HG03280 (cell line): ENCODE results near the gene ADARB1.

Experiments
- ATAC-seq: cut with Tn5 transposase; IDR thresholded peaks from one replicate; pipeline ENCODE4 v1.9.1; 2021; ENCODE audit warnings: mild to moderate bottlenecking, moderate library complexity; ENCODE audit not compliant: unreplicated experiment

Gene ADARB1

DNA sequence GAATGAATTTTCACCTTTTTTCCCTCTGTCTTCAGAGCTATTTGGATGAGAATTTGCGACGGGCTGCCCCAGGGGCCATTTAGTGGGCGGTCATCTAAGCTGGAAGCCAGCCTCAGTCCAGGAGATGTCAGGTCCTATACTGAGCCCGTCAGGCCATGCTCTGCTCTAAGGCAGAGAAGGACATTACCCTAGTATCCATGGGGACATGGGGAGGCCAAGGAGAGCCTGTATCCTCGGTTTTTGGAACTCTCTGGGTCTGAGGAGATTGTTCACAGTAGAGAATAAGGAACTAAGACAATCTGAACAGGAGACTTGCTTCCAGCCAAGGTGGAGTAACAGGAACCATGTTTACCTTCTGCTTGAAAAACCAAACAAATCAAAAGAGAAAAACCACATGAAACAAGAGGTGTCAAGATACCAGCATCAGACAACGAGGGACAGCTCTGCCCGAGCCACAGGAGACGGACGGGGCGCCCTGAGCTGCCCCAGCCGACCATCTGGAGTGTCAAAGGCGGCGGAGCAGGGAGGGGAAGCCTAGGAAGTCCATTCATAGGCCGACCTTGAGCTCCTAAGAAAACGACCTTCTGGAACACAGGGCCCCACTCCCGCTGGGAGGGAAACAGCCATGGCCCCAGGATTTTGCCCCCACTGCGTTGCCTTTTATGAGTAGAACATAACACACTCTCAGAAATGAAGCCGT is 20.0 kb upstream of the ADARB1 start:
- ATAC-seq = no peak

- ATAC-seq = no peak
Measured at GRCh38 chr21:45054927-45055612, 19.3 kb upstream of the ADARB1 start.

DNA sequence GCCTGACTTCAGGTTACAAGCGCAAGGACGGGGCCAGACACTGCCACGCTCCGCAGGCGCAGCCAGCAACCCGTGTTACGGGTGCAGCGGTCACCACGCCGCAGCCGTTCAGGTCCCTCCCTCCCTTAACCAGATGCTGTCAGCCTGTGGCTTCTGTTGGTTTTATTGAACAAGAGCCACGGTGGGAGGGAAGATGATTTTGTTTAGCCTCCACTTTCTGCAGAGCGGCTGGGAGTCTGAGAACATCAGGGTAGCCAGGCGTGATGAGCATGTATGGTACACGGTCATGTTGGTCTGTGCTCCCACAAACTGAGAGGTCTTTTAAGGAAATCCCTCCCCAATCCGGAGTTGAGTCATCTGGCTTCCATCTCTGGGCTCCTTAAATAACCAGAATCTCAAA is 18.5 kb upstream of the ADARB1 start:
- no peak for ATAC-seq

GRCh38 chr21:45056296-45056904 is 18.0 kb upstream of the ADARB1 start:
- no peak for ATAC-seq

DNA sequence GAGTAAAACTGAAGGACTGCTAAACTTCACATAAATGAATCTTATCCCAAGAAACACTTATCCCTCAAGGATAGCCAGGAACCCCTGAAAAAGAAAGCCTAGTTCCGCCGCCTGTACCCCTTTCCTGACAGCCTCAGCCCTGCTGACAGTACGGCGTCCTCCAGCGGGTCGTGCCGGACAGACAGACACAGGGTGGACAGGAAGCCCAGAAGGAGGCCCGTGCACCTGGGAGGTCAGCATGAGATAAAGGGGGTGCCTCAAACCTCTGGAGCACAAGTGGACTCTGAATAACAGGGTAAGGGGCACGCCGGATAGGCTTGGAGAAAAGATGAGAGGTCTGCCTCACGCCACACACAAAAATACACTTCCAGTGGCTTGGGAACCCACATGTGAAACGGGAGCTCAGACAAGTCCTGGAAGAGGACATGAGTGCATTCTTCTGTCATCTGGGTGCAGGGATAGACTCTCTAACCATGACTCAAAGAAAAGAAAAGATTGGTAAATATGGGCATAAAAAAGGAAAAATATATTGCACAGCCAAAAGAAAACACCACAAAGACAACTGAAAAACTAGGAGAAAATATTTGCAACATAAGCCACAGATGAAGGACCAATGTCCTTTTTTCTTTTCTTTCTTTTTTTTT is 17.3 kb upstream of the ADARB1 start:
- ATAC-seq = no peak

DNA sequence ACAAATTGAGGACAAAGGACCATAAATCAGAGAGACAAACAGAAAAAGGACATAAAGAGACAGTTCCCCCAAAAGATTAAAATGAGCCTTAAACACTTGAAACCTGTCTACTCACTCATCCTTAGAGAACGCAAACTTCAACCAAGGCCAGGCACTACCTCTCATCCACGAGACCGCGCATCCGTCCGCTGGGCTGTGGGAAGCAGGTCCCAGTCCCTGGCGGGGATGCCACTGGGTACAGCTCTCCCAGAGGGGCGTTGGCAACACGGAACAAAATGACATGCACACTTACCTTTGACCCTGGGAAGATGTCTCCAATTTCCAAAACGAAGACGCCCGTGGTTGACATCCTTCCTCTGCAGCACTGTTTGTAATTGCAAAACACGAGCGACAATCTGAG is 16.5 kb upstream of the ADARB1 start:
- no peak for ATAC-seq

GRCh38 chr21:45059121-45059520 is 15.3 kb upstream of the ADARB1 start:
- no peak for ATAC-seq

DNA sequence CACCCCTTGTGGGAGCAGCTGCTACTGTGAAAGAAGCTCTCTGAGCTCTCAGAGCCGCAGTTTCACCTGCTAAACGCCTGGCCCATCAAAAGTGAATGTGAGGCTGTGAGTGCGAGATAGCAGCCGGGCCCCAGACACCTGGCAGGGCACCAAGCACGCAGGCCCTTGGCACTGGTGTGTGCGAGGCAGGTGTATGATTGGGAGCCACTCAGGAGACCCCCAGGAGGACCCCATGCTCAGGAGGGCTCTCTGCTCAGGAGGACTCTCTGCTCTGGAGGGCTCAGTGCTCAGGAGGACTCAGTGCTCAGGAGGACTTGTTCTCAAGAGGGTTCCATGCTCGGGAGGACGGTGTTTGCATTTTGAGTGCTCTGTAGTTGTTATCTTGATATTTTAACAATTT is 14.3 kb upstream of the ADARB1 start:
- ATAC-seq = no peak

- ATAC-seq = no peak
Measured at GRCh38 chr21:45060675-45061311, 13.6 kb upstream of the ADARB1 start.

DNA sequence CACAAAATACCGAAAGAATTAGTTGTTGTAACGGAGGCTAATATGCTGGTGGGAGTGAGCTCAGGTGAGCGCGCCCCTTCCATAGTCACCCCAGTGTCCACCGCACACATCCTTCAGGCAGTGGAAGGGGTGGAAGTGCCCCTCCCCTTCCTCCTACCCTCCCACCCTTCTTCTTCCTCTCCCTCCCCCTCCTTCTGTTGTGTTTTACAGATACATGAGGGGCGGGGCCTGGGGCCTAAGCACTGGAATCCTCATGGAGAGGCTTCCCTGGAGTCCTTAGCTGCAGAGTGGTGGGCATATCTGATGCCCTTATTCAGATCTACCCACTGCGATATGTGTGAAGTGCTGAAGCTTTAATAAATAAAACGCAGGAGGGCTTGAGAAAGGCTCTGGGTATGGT is 10.3 kb upstream of the ADARB1 start:
- ATAC-seq = no peak

GRCh38 chr21:45064618-45065399 is 9.6 kb upstream of the ADARB1 start:
- no peak for ATAC-seq

GRCh38 chr21:45067462-45068285 is 6.7 kb upstream of the ADARB1 start:
- no peak for ATAC-seq

- no peak for ATAC-seq
Measured at GRCh38 chr21:45069085-45069484, 5.3 kb upstream of the ADARB1 start.

DNA sequence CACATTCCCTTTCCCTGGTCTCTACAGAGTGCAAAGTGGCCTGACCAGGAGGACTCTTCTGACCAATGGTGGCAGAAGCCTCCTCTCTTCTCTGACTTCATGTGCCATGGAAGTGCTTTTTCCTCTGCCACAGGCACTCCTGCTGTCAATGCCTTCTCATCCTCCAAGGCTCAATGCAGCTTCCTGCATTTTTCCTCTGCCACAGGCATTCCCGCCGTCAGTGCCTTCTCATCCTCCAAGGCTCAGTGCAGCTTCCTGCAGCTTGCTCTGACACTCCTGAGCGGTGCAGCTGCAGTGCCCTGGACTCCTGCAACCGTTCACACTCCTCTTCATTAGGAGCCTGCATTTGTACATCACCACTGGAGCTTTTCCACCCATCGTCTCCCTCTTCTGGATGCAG is 4.7 kb upstream of the ADARB1 start:
- ATAC-seq = no peak

DNA sequence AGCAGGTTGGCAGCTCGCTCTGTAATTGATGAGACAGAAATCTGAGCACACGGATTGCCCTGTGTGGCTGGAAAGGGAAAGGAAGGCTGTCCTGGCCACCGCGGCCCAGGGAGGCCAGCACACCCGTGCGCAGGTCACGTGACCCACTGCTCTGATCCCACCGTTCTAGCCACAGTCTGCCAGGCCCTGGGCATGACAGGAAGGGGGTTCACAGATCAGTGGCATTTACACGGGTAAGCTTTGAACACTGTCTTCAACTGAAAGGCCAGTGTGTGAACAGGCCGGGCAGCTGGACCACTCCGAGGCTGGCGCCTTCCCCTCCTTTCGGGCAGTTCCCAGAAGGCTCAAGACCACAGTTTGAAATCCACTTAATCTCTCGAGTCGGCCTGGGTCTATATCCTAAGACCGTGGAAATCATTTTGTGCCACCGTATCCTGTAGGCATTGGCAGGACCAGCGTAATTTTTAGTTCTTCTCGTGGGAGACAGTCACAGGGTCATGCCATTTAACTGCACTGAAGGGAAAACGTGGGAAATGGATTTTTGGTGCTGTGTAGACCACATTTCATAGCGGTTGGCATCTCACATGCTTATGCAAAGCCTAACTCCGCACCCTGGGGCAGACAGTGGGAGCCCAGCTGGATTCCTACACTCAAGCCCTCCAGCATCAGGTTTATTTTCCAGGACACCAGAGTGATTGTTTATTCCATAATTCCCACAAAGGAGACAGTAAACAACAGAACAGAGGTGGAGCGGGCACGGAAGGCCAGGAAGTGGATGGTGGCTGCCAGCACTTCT is 3.1 kb upstream of the ADARB1 start:
- no peak for ATAC-seq

GRCh38 chr21:45071874-45072737 is 2.3 kb upstream of the ADARB1 start:
- ATAC-seq = no peak

- no peak for ATAC-seq
Measured at GRCh38 chr21:45072738-45073300, 1.6 kb upstream of the ADARB1 start.
